Thymus (tissue), 11 donors: Measurements from ENCODE around the gene FAM156B. TPM values are rescaled to one million over a fixed set of nuclear protein-coding genes. Genes with fewer than 3 reads are reported as not detected.
A peak's percentile ranks its signal among the peaks of the same experiment; 100 is the strongest.
"Not testable (repeated sequence)": the region's sequence is repeated elsewhere in the genome, so short reads cannot be mapped to it uniquely, and the experiment has no call there.

ENCODE experiments used
- DNase-seq, 9 donors: peaks; one replicate each; pipeline ENCODE4 v3.0.0-alpha.2; 2013; ENCODE audit warnings: low spot score in 9 of 9, low read depth in 6 of 9, missing footprints in 1 of 9
- H3K27ac ChIP-seq, 2 donors: one replicate each; pipeline ENCODE4 v1.5.1; 2013; ENCODE audit warnings: control low read depth in 1 of 2, low read depth in 1 of 2, low read length in 1 of 2, mild to moderate bottlenecking in 1 of 2, moderate library complexity in 1 of 2
- H3K27me3 ChIP-seq, 2 donors: one replicate each; pipeline ENCODE4 v1.5.1; 2013; ENCODE audit warnings: low read length in 1 of 2; ENCODE audit not compliant: control insufficient read depth in 2 of 2, insufficient read depth in 1 of 2
- H3K36me3 ChIP-seq, 2 donors: one replicate each; pipeline ENCODE4 v1.5.1; 2013; ENCODE audit warnings: low read length in 1 of 2, mild to moderate bottlenecking in 1 of 2, moderate library complexity in 1 of 2; ENCODE audit not compliant: control insufficient read depth in 2 of 2, insufficient read depth in 2 of 2
- H3K4me1 ChIP-seq, 2 donors: one replicate each; pipeline ENCODE4 v1.5.1; 2013; ENCODE audit warnings: low read length in 2 of 2; ENCODE audit not compliant: control insufficient read depth in 2 of 2, insufficient read depth in 2 of 2
- H3K4me3 ChIP-seq, 2 donors: one replicate each; pipeline ENCODE4 v1.5.1; 2013; ENCODE audit warnings: low read length in 2 of 2, control low read depth in 1 of 2, mild to moderate bottlenecking in 1 of 2
- H3K9me3 ChIP-seq, 2 donors: one replicate each; pipeline ENCODE4 v1.5.1; 2013; ENCODE audit warnings: low read length in 1 of 2, mild to moderate bottlenecking in 1 of 2; ENCODE audit not compliant: control insufficient read depth in 2 of 2, insufficient read depth in 1 of 2
- WGBS: extraction: QIAGEN DNeasy Blood & Tissue Kit; methylation state at CpG from one replicate; pipeline ENCODE4 v1.1.7; 2013; 5-methylcytosine and 5-hydroxymethylcytosine counted together
- polyA plus RNA-seq: library from polyadenylated mRNA; stranded (reverse); fragments of 200-250 nt; gene quantifications from one replicate; pipeline ENCODE4 v1.2.3, GENCODE V29; 2013
- total RNA-seq: library from RNA; stranded (reverse); fragments of 120-200 nt; gene quantifications from one replicate; pipeline ENCODE4 v1.2.4, GENCODE V29; 2013
- donor health status: healthy.

Gene FAM156B
- total and polyA plus RNA-seq, 2 donors, result 8.4 to 70.5 TPM

DNA sequence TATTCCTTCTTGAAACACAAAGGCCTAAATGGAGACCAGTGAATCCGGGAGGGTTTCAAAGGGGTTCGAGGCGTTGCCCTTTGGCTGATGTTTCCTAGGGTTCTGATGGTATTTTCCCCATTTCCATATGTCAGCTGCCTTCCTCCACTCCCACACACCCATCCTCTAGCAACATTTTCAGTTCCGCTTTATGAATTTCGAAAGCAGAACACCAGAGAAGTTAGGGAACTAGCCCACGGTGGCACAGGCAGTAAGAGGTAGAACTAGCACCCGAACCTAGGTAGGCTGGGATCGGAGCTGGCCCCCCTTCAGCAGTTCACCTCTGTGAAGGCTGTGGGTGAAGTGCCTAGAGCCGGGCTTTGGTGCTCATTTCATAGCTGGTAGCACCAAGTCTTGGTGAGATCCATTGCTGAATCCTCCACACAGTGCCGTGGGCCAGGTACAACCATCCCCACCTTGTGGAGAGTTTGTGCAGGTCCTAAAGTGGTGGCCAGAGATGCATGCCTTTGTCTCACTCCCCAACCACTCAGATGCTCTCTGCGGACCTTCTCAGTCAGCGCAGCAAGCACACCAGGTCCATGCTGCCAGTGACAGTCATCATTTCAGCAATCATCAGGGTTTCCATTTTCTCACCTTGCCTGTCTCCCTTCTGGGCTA is 12.3 kb downstream of the FAM156B start:
- not testable (repeated sequence) for H3K27ac ChIP-seq, H3K36me3 ChIP-seq, H3K9me3 ChIP-seq, DNase-seq, H3K4me1 ChIP-seq, H3K4me3 ChIP-seq, H3K27me3 ChIP-seq
- WGBS, result no CpG with 5 or more reads among the region's 12 CpGs

DNA sequence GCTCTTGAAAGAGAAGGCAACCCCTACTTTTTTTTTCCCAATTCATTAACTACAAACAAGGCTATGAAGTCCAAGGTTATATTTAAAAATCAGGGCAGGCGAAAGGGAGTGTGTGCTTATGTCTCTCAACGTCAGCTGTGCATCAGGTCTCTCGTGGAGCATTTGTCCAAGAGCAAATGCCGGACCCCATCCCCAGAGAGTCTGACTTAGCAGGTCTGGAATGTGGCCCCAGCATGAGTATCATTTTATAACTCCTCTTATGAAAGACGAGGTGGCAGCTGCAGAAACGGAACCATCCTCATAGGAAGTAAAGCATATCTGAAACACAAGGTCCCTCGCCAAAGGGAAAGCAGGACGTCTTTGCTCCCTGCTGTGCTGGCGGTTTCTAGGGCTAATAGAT is 16.6 kb downstream of the FAM156B start:
- not testable (repeated sequence) for H3K4me3 ChIP-seq, H3K27me3 ChIP-seq, DNase-seq, H3K9me3 ChIP-seq, H3K4me1 ChIP-seq, H3K36me3 ChIP-seq, H3K27ac ChIP-seq
- WGBS, result no CpG with 5 or more reads among the region's 9 CpGs

DNA sequence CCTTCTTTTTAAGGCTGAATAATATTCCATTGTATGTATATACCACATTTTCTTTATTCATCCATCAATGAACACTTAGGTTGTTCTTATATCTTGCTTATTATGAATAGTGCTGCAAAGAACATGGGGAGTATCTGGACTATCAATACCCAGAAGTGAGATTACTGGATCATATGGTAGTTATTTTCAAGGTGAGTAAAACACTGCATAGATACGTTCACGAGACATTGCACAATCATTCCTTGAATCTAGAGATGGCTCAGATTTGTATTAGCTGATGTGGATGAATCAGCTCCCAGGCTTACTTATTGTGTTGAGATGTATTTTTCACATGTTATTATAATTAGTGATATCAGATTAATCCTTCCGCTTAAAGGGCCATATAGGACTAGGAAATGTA is 17.6 kb downstream of the FAM156B start:
- not testable (repeated sequence) for H3K27ac ChIP-seq, H3K27me3 ChIP-seq, H3K36me3 ChIP-seq, H3K4me1 ChIP-seq, H3K4me3 ChIP-seq, DNase-seq, H3K9me3 ChIP-seq
- no CpG with 5 or more reads among the region's 3 CpGs for WGBS

DNA sequence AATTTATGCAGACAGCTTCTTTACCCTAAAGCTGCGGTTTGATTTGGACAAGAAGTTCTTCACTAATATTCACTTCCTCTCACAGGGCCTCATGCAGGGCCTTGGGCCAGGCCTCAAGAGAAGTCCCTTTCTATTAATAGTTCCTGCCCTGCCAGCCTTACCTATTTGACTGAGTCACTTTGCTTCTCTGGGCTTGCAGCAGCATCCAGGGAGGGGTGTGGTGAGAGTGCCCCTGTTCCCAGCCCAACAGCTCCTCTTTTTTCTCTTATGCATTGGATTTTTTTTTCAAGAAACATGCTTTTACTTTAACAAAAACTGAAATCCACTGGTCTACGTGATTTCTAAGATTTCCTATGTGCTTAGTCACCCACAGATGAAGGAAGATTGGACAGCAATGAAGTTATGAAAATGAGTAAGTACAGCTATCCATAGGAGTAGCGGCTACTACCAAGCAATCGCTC is 26.7 kb downstream of the FAM156B start:
- Histone ChIP-seq H3K27me3 (peaks cover 0 to 4% of the 10 kb centered on the region in 2 donors), H3K4me3 (no peak overlapping the region), H3K36me3 (no peaks in the 10 kb centered on the region), H3K9me3 (peaks cover 0 to 4% of the 10 kb centered on the region in 2 donors), H3K4me1 (peaks cover 0 to 3% of the 10 kb centered on the region in 2 donors), H3K27ac (no peak overlapping the region)
- no peak for DNase-seq
- 31% methylated on average over 4 of the region's 4 CpGs for WGBS

DNA sequence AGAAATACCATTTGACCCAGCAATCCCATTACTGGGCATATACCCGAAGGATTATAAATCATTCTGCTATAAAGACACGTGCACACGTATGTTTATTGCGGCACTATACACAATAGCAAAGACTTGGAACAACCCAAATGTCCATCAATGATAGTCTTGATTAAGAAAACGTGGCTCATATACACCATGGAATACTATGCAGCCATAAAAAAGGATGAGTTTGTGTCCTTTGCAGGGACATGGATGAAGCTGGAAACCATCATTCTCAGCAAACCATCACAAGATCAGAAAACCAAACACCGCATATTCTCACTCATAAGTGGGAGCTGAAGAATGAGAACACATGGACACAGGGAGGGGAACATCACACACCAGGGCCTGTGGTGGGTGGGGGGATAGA is 33.1 kb downstream of the FAM156B start:
- WGBS, result 95% methylated on average over 6 of the region's 6 CpGs
- H3K27me3 ChIP-seq, H3K27ac ChIP-seq, H3K9me3 ChIP-seq, H3K4me1 ChIP-seq, DNase-seq, H3K36me3 ChIP-seq, H3K4me3 ChIP-seq: not testable (repeated sequence)

DNA sequence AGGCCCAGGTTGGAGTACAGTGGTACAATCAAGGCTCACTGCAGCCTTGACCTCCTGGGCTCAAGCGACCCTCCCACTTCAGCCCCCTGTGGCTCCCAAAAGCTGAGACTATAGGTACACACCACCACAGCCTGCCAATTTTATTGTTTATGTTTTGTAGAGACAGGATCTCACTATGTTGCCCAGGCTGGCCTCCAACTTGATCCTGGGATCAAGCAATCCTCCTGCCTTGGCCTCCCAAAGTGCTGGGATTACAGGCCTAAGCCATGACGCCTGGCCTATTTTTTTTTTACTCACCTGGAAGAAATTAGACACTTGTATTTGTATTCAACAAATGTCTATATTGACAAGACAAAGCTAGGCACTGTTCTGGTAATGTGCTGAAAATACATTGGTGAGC is 36.1 kb downstream of the FAM156B start:
- Histone ChIP-seq H3K27me3 (no peaks in the 10 kb centered on the region), H3K4me3 (no peak overlapping the region)
- 100% methylated on average over 2 of the region's 2 CpGs for WGBS

DNA sequence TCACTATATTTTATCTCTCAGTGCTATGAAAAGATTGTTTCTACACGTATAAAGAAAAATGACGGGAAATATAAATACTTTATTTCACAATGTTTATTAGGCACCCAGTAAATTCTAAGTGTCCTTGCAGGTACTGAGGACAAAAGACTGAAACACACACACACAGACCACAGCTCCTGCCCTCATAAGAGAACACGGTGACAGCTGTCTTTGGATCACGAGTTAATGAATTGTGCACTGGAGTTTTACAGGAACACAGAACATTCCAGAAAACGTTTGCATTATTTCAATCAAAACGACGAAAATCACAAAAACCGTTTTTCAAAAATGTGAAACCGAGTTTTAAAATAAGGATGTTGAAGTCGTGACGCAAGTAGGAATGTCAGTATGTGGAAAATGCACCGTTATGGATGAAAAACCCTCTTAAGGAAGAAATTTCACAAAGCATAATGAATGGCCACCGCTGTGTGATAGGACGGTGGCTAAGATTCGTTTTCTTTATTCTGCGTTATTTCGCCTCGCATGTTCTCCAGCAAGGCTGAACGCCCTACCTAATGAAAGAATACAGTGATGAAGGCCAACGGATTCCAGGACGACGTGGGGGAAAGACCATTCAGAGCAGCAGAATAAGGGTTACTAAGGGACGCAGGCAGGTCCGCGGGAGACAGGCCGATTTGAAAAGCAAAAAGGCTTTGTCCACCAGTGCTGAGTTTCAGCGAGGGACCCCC is 37.0 kb downstream of the FAM156B start:
- Histone ChIP-seq H3K27ac (peak overlapping the region; percentile 68 to 99), H3K36me3 (no peaks in the 10 kb centered on the region), H3K27me3 (no peaks in the 10 kb centered on the region), H3K4me3 (peak overlapping the region; percentile 69 to 75), H3K4me1 (peaks cover 0 to 6% of the 10 kb centered on the region in 2 donors), H3K9me3 (no peaks in the 10 kb centered on the region)
- DNase-seq, result peak in 2 of 9 donors; percentile 14 to 19
- WGBS, result 7% methylated on average over 27 of the region's 27 CpGs

More for the DNA sequence above, 36.1 kb downstream of the FAM156B start:
- H3K4me1 ChIP-seq, result peaks cover 0 to 6% of the 10 kb centered on the region in 2 donors
- no peak overlapping the region for H3K27ac ChIP-seq
- H3K36me3 ChIP-seq, result no peaks in the 10 kb centered on the region
- H3K9me3 ChIP-seq, result no peaks in the 10 kb centered on the region
- no peak for DNase-seq

DNA sequence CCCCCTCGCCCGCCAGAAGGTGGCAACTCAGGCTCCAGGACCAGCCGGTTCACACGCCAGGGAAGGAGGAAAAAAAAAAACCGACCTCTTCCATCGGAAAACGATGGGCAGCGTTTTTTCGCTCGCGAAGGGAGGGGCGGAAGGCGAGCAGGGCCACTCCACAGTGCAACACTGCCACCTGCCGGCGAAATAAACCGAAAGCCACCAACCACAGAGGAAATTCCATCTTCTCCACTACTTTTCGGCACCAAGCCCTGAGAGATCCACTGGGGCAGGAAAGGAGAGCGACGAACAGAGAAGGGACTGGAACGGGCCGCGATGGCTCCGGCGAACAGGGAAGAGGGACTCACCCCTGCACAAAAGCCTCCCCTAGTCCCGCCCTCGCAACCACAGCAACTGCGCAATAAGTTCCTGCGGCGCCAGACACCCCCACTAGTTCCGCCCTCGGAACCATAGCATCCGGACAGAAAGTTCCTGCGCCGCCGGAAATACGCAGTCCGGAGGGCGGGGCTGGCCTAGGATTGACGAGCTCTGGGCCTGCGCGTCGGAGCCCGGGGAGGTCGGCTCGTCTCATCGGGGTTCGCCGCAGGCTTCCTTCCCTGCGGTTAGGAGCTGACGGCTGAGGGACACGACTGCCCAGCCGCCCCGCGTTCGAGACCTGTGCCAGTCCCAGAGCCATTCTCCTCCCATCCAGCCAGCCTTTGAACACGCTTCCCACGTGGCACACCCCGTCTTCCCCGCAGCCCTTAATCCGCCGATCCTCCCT is 37.8 kb downstream of the FAM156B start:
- WGBS, result under 1% methylated on average over 60 of the region's 61 CpGs
- Histone ChIP-seq H3K27me3 (no peaks in the 10 kb centered on the region), H3K4me1 (peaks cover 0 to 6% of the 10 kb centered on the region in 2 donors), H3K27ac (peak overlapping the region; percentile 99), H3K36me3 (no peaks in the 10 kb centered on the region), H3K4me3 (peak overlapping the region; percentile 69 to 75), H3K9me3 (no peaks in the 10 kb centered on the region)
- peak; percentile 65 to 97 (median 89) for DNase-seq

DNA sequence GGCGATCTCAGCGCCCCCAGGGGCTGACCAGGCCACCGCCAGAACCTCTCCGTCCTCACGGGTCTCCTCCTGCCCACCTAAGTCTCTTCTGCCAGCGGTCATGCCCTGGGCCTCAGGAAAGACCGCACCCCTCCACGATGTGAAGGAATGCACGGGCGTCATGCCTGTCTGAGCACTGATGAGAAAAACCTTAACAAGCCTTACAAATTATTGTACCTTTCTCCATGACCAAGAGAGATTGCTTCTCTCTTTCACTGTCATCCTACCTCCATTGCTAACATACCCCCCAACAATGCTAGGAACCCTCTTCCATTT is 38.3 kb downstream of the FAM156B start:
- H3K4me1 ChIP-seq, H3K27me3 ChIP-seq, H3K36me3 ChIP-seq, H3K9me3 ChIP-seq, DNase-seq: not testable (repeated sequence)
- peak overlapping the region; percentile 88 to 99 for H3K27ac ChIP-seq
- H3K4me3 ChIP-seq, result peak overlapping the region; percentile 69 to 75
- 4% methylated on average over 10 of the region's 10 CpGs for WGBS
